ENCODE results near the gene TXLNB.

DNA sequence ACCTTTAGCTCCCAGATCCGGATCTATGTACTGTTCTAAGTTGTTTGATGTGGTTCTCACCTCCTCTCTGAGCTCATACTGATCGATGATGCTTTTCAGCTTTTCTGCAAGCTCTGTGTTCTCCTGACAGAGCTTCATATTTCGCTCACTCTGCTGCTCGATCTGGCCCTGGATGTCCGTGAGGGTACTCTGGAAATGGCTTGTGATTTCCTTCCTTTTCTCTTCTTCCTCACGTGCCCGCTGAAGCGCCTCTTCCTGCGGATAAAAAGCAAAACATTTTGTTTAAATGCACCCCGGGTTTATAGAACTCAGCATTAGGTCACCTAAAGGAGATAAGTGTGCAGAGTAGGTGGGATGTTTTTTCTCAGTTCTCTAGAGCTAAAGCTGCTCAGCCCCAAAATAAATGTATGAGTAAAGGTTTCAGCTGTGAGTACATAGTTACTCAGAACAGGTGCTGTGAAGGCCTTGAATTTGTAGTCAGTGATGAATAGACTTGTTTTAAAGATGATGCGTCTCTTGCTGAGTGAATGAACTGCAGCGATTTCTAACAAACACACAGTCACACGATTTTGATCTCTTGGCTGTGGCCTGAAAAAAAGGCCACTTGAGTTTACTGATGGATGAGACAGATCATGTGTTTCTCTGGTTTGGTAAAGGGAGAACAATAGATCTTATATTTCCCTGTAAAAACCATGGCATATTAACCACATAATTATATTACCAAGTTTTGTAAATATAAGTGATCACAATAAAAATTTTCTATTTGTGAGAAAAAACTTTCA lies 29.1 kb downstream of the TXLNB start:
- TF ChIP-seq SUZ12 (IDR thresholded peaks at IDR 0.05; ENCODE audit: extremely low read depth, insufficient read depth, insufficient read length) (no peak), YY1 (IDR thresholded peaks at IDR 0.05; ENCODE audit: insufficient read depth, insufficient read length) (no peak)

Measured in NT2/D1 (cell line).